GM23248 (cell line): Measurements from ENCODE around the gene DNAH8. TPM values are rescaled to one million over a fixed set of nuclear protein-coding genes. Genes with fewer than 3 reads are reported as not detected.
"Not testable (repeated sequence)": the region's sequence is repeated elsewhere in the genome, so short reads cannot be mapped to it uniquely, and the experiment has no call there.

ENCODE experiments used
- DNase-seq: peaks from one replicate; pipeline ENCODE4 v3.0.0-alpha.2; 2015
- H2AFZ ChIP-seq: fragments of 200-600 bp; sonication (generic); 2 replicates; pipeline ENCODE4 v1.6.1; 2016; ENCODE audit warnings: antibody characterized with exemption
- H3F3A ChIP-seq: fragments of 200-600 bp; sonication (generic); 2 replicates; pipeline ENCODE4 v1.6.1; 2016; ENCODE audit warnings: mild to moderate bottlenecking, antibody characterized with exemption, mixed run types; ENCODE audit not compliant: insufficient read depth
- H3K27ac ChIP-seq: fragments of 200-600 bp; sonication (generic); 2 replicates; pipeline ENCODE4 v1.5.1; 2016; ENCODE audit warnings: mild to moderate bottlenecking
- H3K27me3 ChIP-seq: fragments of 200-600 bp; sonication (generic); replicated peaks from 2 replicates; pipeline ENCODE4 v1.6.1; 2016; ENCODE audit warnings: mild to moderate bottlenecking; ENCODE audit not compliant: insufficient read depth
- H3K36me3 ChIP-seq: fragments of 200-600 bp; sonication (generic); 2 replicates; pipeline ENCODE4 v1.6.1; 2016; ENCODE audit warnings: low read depth, mild to moderate bottlenecking
- H3K4me1 ChIP-seq: fragments of 200-600 bp; sonication (generic); 2 replicates; pipeline ENCODE4 v1.6.1; 2016; ENCODE audit warnings: mild to moderate bottlenecking; ENCODE audit not compliant: insufficient read depth
- H3K4me2 ChIP-seq: fragments of 200-600 bp; sonication (generic); one replicate; pipeline ENCODE4 v1.6.1; 2016; ENCODE audit warnings: mild to moderate bottlenecking; ENCODE audit not compliant: unreplicated experiment
- H3K4me3 ChIP-seq: fragments of 200-600 bp; sonication (generic); 2 replicates; pipeline ENCODE4 v1.5.1; 2016; ENCODE audit warnings: mild to moderate bottlenecking
- H3K79me2 ChIP-seq: fragments of 200-600 bp; sonication (generic); 2 replicates; pipeline ENCODE4 v1.6.1; 2016; ENCODE audit warnings: mild to moderate bottlenecking; ENCODE audit not compliant: insufficient read depth
- H3K9ac ChIP-seq: fragments of 200-600 bp; sonication (generic); 2 replicates; pipeline ENCODE4 v1.6.1; 2016; ENCODE audit warnings: mild to moderate bottlenecking
- H3K9me2 ChIP-seq: fragments of 200-600 bp; sonication (generic); 2 replicates; pipeline ENCODE4 v1.6.1; 2016; ENCODE audit warnings: mixed run types, mild to moderate bottlenecking, moderate library complexity; ENCODE audit not compliant: insufficient read depth
- H3K9me3 ChIP-seq: fragments of 200-600 bp; sonication (generic); one replicate; pipeline ENCODE4 v1.6.1; 2017; ENCODE audit warnings: low read depth
- H4K20me1 ChIP-seq: fragments of 200-600 bp; sonication (generic); 2 replicates; pipeline ENCODE4 v1.6.0; 2016; ENCODE audit not compliant: insufficient read depth
- EZH2 ChIP-seq: fragments of 200-600 bp; sonication (generic); IDR thresholded peaks from 2 replicates; pipeline ENCODE4 v1.6.1; 2018; ENCODE audit warnings: antibody characterized with exemption, mild to moderate bottlenecking; ENCODE audit not compliant: insufficient read depth, poor library complexity, severe bottlenecking
- EZH2phosphoT487 ChIP-seq: fragments of 200-600 bp; sonication (generic); IDR thresholded peaks from 2 replicates; pipeline ENCODE4 v1.6.1; 2018; ENCODE audit warnings: antibody characterized with exemption, moderate library complexity, mild to moderate bottlenecking, low read depth; ENCODE audit not compliant: insufficient read depth
- WGBS, 2 experiments: methylation state at CpG; one replicate each; pipeline ENCODE4 v1.1.6; 2015 to 2017; ENCODE audit warnings: low lambda C conversion rate in 2 of 2, low coverage in 1 of 2; ENCODE audit errors: missing lambda C conversion rate in 2 of 2; 5-methylcytosine and 5-hydroxymethylcytosine counted together
- in situ Hi-C: fragments of 300-500 bp; cut with MboI; formaldehyde crosslinking; loops from 2 replicates; pipeline ENCODE4 v1.15.0; 2020
- polyA plus RNA-seq: library from polyadenylated mRNA; unstranded; fragments of >200 nt; fragmentation: Nextera tagmentation; extraction: Ambion mirVana; gene quantifications from 2 replicates; pipeline ENCODE4 v1.2.1, GENCODE V29; 2016
- total RNA-seq: library from RNA; depleted of rRNA; stranded (reverse); fragments of >200 nt; shearing (Covaris generic); gene quantifications from 2 replicates; pipeline ENCODE4 v1.2.3, GENCODE V29; 2014

The DNAH8 gene
- total and polyA plus RNA-seq, 2 experiments from 2014 or later = not detected

- Histone ChIP-seq H3K4me3 (no peak overlapping the region), H3K9me3 (no peaks in the 10 kb centered on the region), H3K4me2 (no peak overlapping the region), H3K27me3 (no peaks in the 10 kb centered on the region), H3K36me3 (no peaks in the 10 kb centered on the region), H3K9ac (no peak overlapping the region), H3K4me1 (no peaks in the 10 kb centered on the region), H3K79me2 (no peaks in the 10 kb centered on the region), H3F3A (no peaks in the 10 kb centered on the region), H3K9me2 (no peaks in the 10 kb centered on the region), H3K27ac (no peak overlapping the region), H2AFZ (no peak overlapping the region), H4K20me1 (no peaks in the 10 kb centered on the region)
- TF ChIP-seq EZH2 (no peak), EZH2phosphoT487 (no peak)
- in situ Hi-C loops = no loop called here
- WGBS, 2 experiments = 50 to 58% methylated on average over 2 of the region's 2 CpGs
- DNase-seq = no peak
These were observed 197.3 kb downstream of the DNAH8 start for GRCh38 chr6:38912378-38912777.

- no peaks in the 10 kb centered on the region for H3K9me2 ChIP-seq
- WGBS, 2 experiments = 24 to 37% methylated on average over 2 of the region's 2 CpGs
- in situ Hi-C loops = no loop called here
These were observed 200.3 kb downstream of the DNAH8 start for GRCh38 chr6:38915205-38915925.

GRCh38 chr6:38921540-38921939, 206.4 kb downstream of the DNAH8 start:
- not testable (repeated sequence) for H3K27ac ChIP-seq

More at GRCh38 chr6:38915205-38915925, 200.3 kb downstream of the DNAH8 start:
- H2AFZ ChIP-seq = no peak overlapping the region
- no peak for DNase-seq
- no peaks in the 10 kb centered on the region for H3K27me3 ChIP-seq
- H3K9ac ChIP-seq = no peak overlapping the region
- no peak overlapping the region for H3K27ac ChIP-seq
- no peak for TF ChIP-seq EZH2
- TF ChIP-seq EZH2phosphoT487 = no peak
- H3K79me2 ChIP-seq = no peaks in the 10 kb centered on the region
- H4K20me1 ChIP-seq = no peaks in the 10 kb centered on the region
- H3K4me2 ChIP-seq = no peak overlapping the region
- no peaks in the 10 kb centered on the region for H3F3A ChIP-seq
- H3K9me3 ChIP-seq = no peaks in the 10 kb centered on the region
- H3K4me1 ChIP-seq = no peaks in the 10 kb centered on the region
- H3K36me3 ChIP-seq = no peaks in the 10 kb centered on the region
- H3K4me3 ChIP-seq = no peak overlapping the region

GRCh38 chr6:38924791-38925509, 209.8 kb downstream of the DNAH8 start:
- H3K4me2 ChIP-seq = no peak overlapping the region
- H3K4me1 ChIP-seq = no peaks in the 10 kb centered on the region
- no peak overlapping the region for H3K9ac ChIP-seq
- no peak overlapping the region for H3K4me3 ChIP-seq
- no peak overlapping the region for H2AFZ ChIP-seq
- no peak for DNase-seq
- no peaks in the 10 kb centered on the region for H3K36me3 ChIP-seq
- no peaks in the 10 kb centered on the region for H4K20me1 ChIP-seq
- H3F3A ChIP-seq = no peaks in the 10 kb centered on the region
- no peaks in the 10 kb centered on the region for H3K9me3 ChIP-seq
- 50% methylated on average over 7 of the region's 7 CpGs for WGBS, 2 experiments
- no peaks in the 10 kb centered on the region for H3K9me2 ChIP-seq
- in situ Hi-C loops = no loop called here
- H3K27ac ChIP-seq = no peak overlapping the region
- no peak for TF ChIP-seq EZH2phosphoT487
- no peaks in the 10 kb centered on the region for H3K79me2 ChIP-seq
- H3K27me3 ChIP-seq = 0 out of 2 replicates have a peak, but pooled peaks cover 3% of the 10 kb centered on the region

More at GRCh38 chr6:38921540-38921939, 206.4 kb downstream of the DNAH8 start:
- H3K79me2 ChIP-seq, H3K4me2 ChIP-seq, H3K9me3 ChIP-seq, H3K4me3 ChIP-seq, H3K9me2 ChIP-seq, H3K4me1 ChIP-seq, DNase-seq, H2AFZ ChIP-seq, H3K9ac ChIP-seq, H4K20me1 ChIP-seq, H3F3A ChIP-seq, in situ Hi-C loops, H3K27me3 ChIP-seq, H3K36me3 ChIP-seq: not testable (repeated sequence)
- 26 to 28% methylated on average over 8 of the region's 8 CpGs for WGBS, 2 experiments
